ENCODE data around the gene DCTN2.

DNA sequence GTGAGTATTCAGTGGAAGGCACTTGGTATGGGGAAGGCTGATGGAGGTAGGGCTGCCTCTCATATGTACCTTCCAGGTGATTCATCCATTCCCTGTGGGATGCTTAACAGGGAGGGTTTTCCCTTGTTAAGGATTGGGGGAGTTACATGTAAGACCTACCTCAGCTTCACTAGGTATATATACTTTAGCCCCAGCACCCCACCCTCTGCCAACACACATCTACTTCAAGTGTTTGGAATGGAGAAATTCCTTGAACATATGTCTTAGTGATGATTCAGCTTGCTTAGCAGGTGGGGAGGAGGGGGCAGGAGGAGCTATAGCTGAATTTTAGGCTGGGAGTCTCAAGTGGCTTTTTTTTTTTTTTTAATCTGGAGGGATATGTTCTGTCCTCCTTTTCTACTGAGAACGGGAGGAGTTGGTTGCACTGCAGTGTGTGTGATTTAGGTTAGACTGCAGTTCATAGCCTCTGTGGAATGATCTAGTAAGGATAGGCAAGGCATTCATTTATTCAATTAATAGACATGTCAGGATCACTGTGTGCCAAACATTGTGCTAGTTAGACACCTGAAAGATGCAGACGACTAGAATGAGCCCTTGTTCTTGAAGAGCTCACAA lies 45.7 kb upstream of the DCTN2 start:
- TF ChIP-seq, protein P1, sequence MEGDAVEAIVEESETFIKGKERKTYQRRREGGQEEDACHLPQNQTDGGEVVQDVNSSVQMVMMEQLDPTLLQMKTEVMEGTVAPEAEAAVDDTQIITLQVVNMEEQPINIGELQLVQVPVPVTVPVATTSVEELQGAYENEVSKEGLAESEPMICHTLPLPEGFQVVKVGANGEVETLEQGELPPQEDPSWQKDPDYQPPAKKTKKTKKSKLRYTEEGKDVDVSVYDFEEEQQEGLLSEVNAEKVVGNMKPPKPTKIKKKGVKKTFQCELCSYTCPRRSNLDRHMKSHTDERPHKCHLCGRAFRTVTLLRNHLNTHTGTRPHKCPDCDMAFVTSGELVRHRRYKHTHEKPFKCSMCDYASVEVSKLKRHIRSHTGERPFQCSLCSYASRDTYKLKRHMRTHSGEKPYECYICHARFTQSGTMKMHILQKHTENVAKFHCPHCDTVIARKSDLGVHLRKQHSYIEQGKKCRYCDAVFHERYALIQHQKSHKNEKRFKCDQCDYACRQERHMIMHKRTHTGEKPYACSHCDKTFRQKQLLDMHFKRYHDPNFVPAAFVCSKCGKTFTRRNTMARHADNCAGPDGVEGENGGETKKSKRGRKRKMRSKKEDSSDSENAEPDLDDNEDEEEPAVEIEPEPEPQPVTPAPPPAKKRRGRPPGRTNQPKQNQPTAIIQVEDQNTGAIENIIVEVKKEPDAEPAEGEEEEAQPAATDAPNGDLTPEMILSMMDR (IDR thresholded peaks at IDR 0.05), result no peak
- TF ChIP-seq POLR2A (IDR thresholded peaks at IDR 0.05), result no peak
